K562 (cell line): Measurements from ENCODE around the gene C1orf167. TPM values are rescaled to one million over a fixed set of nuclear protein-coding genes. Genes with fewer than 3 reads are reported as not detected.

Experiments used
- ATAC-seq: fragments of 200-7000 bp; cut with Tn5 transposase; 3 replicates; pipeline ENCODE4 v1.9.1; 2020; ENCODE audit warnings: moderate library complexity
- BruUV-seq: library from RNA; stranded (reverse); fragments of 400-500 nt; replicated peaks from 2 replicates; lab custom pipeline; 2021; lab: Mats Ljungman, UMichigan
- CTCF ChIA-PET: fragments of 300-600 bp; formaldehyde crosslinking; extraction: SDS; loops from one replicate; lab custom pipeline; 2021; ENCODE audit warnings: low intra/inter-chr PET ratio; lab: Yijun Ruan, JAX
- POLR2A ChIA-PET: fragments of 300-600, 350-650 bp; sonication (Branson Sonifier 250); formaldehyde crosslinking; extraction: SDS; loops from one replicate; lab custom pipeline; 2021; ENCODE audit warnings: antibody characterized with exemption, inconsistent platforms; lab: Yijun Ruan, JAX
- DNase-seq, 4 experiments: peaks; one replicate each; pipeline versions ENCODE4 v3.0.0 to v3.0.0-alpha.2; 2011 to 2018; ENCODE audit warnings: low spot score in 3 of 4, mixed read lengths in 3 of 4; ENCODE audit errors: extremely low read depth in 1 of 4
- FAIRE-seq: peaks from 2 replicates; lab custom pipeline; 2011; peaks lifted over from hg19 to GRCh38; lab: Jason Lieb, UNC
- H2AFZ ChIP-seq: 2 replicates; pipeline ENCODE4 v1.6.0; 2011; ENCODE audit warnings: low read depth, low read length, control low read depth, inconsistent platforms
- H3K27ac ChIP-seq: fragments of 200-600 bp; 3 replicates; pipeline ENCODE4 v1.8.0; 2011; ENCODE audit warnings: low read depth, mild to moderate bottlenecking, control low read depth, inconsistent platforms, low read length, moderate library complexity, mixed read lengths; ENCODE audit errors: extremely low read depth
- H3K27me3 ChIP-seq, 2 experiments: fragments of 300-600 bp in 1 of 2; 2 replicates in 1 of 2; 3 replicates in 1 of 2; pipeline versions ENCODE4 v1.6.0 to v1.8.0; 2011; ENCODE audit warnings: inconsistent platforms in 2 of 2, low read length in 2 of 2, mild to moderate bottlenecking in 1 of 2, mixed read lengths in 1 of 2, moderate library complexity in 1 of 2; ENCODE audit not compliant: control insufficient read depth in 2 of 2, insufficient read depth in 2 of 2
- H3K36me3 ChIP-seq: fragments of 300-600 bp; 3 replicates; pipeline ENCODE4 v1.8.0; 2011; ENCODE audit warnings: mild to moderate bottlenecking, low read length, inconsistent platforms; ENCODE audit not compliant: control insufficient read depth, insufficient read depth
- H3K4me1 ChIP-seq, 2 experiments: fragments of 200-600 bp in 1 of 2; replicated peaks in 1 of 2; 2 replicates in 1 of 2; 3 replicates in 1 of 2; pipeline versions ENCODE4 v1.5.1 to v1.8.0; 2011; ENCODE audit warnings: inconsistent platforms in 2 of 2, low read length in 2 of 2, mild to moderate bottlenecking in 1 of 2, mixed read lengths in 1 of 2, moderate library complexity in 1 of 2; ENCODE audit not compliant: control insufficient read depth in 2 of 2, insufficient read depth in 2 of 2
- H3K4me2 ChIP-seq: 2 replicates; pipeline ENCODE4 v1.6.1; 2011; ENCODE audit warnings: low read length, control low read depth, inconsistent platforms, mixed read lengths; ENCODE audit not compliant: insufficient read depth
- H3K4me3 ChIP-seq: fragments of 200-600 bp; sonication (generic), shearing (Covaris generic); 2 replicates; pipeline ENCODE4 v1.5.1; 2016; ENCODE audit warnings: control low read depth, inconsistent platforms
- H3K79me2 ChIP-seq: fragments of 200-600 bp; 3 replicates; pipeline ENCODE4 v1.8.0; 2011; ENCODE audit warnings: low read length, inconsistent platforms; ENCODE audit not compliant: control insufficient read depth, insufficient read depth
- H3K9ac ChIP-seq, 2 experiments: 2 replicates each; pipeline versions ENCODE4 v1.6.0 to v1.6.1; 2011; ENCODE audit warnings: low read depth in 2 of 2, low read length in 2 of 2, control low read depth in 1 of 2, inconsistent platforms in 1 of 2, mild to moderate bottlenecking in 1 of 2, mixed read lengths in 1 of 2; ENCODE audit not compliant: insufficient read depth in 1 of 2
- H3K9me1 ChIP-seq: one replicate; pipeline ENCODE4 v1.6.0; 2011; ENCODE audit warnings: inconsistent platforms, mild to moderate bottlenecking, low read length, moderate library complexity; ENCODE audit not compliant: control insufficient read depth, insufficient read depth
- H3K9me3 ChIP-seq: replicated peaks from 2 replicates; pipeline ENCODE4 v1.5.1; 2011; ENCODE audit warnings: low read depth, low read length, inconsistent platforms; ENCODE audit not compliant: control insufficient read depth, insufficient read depth
- H4K20me1 ChIP-seq: replicated peaks from 2 replicates; pipeline ENCODE4 v1.6.1; 2011; ENCODE audit warnings: low read length, inconsistent platforms, mixed read lengths; ENCODE audit not compliant: control insufficient read depth, insufficient read depth
- ADNP ChIP-seq: fragments of 200-800 bp; sonication (Bioruptor generic); IDR thresholded peaks from 2 replicates; pipeline ENCODE4 v1.6.1; 2016; ENCODE audit warnings: missing genetic modification characterization, missing compliant biosample characterization
- ATF1 ChIP-seq, 2 experiments: fragments of 450-650 bp in 1 of 2; IDR thresholded peaks; 2 replicates each; pipeline ENCODE4 v1.6.1; 2016; ENCODE audit warnings: missing compliant biosample characterization in 1 of 2, missing genetic modification characterization in 1 of 2
- BCOR ChIP-seq: fragments of 450-650 bp; IDR thresholded peaks from 2 replicates; pipeline ENCODE4 v1.6.1; 2016
- CBX3 ChIP-seq, 2 experiments: IDR thresholded peaks; 1 replicate in 1 of 2; 2 replicates in 1 of 2; pipeline ENCODE4 v1.6.1; 2012; ENCODE audit warnings: inconsistent platforms in 2 of 2, low read length in 2 of 2, borderline replicate concordance in 1 of 2, control low read depth in 1 of 2
- E2F1 ChIP-seq: sonication (generic); formaldehyde crosslinking; IDR thresholded peaks from 2 replicates; pipeline ENCODE4 v1.8.1; 2023; ENCODE audit warnings: mild to moderate bottlenecking, missing genetic modification reagents, moderate library complexity
- E2F3 ChIP-seq: fragments of 250-450 bp; sonication (Bioruptor Pico); IDR thresholded peaks from 2 replicates; pipeline ENCODE4 v1.4.0; 2020; ENCODE audit warnings: mild to moderate bottlenecking
- FOXK2 ChIP-seq, 2 experiments: fragments of 450-650 bp; IDR thresholded peaks in 1 of 2; conservative IDR thresholded peaks in 1 of 2; 2 replicates each; pipeline ENCODE4 v1.6.1; 2016; ENCODE audit warnings: low read depth in 2 of 2, mild to moderate bottlenecking in 1 of 2
- GABPB1 ChIP-seq: sonication (generic); formaldehyde crosslinking; IDR thresholded peaks from 2 replicates; pipeline ENCODE4 v1.8.0; 2022; ENCODE audit warnings: mild to moderate bottlenecking, missing genetic modification reagents
- GATAD2A ChIP-seq: fragments of 450-650 bp; IDR thresholded peaks from 2 replicates; pipeline ENCODE4 v1.6.1; 2017
- HDAC2 ChIP-seq: fragments of 450-650 bp; IDR thresholded peaks from 2 replicates; pipeline ENCODE4 v1.6.1; 2016; ENCODE audit warnings: mild to moderate bottlenecking
- NFRKB ChIP-seq: fragments of 450-650 bp; IDR thresholded peaks from 2 replicates; pipeline ENCODE4 v1.6.1; 2016; ENCODE audit warnings: low read depth
- NONO ChIP-seq, 2 experiments: fragments of 200-400 bp in 1 of 2; fragments of 450-650 bp in 1 of 2; formaldehyde crosslinking in 1 of 2; IDR thresholded peaks; 2 replicates each; pipeline ENCODE4 v1.6.1; 2017; ENCODE audit warnings: low read depth in 2 of 2, mild to moderate bottlenecking in 2 of 2, moderate library complexity in 2 of 2, low read length in 1 of 2
- POLR3G ChIP-seq: IDR thresholded peaks from 2 replicates; pipeline ENCODE4 v1.6.1; 2011; ENCODE audit not compliant: insufficient read length, insufficient replicate concordance; ENCODE audit errors: extremely low read depth
- RBM25 ChIP-seq: fragments of 200-400 bp; formaldehyde crosslinking; IDR thresholded peaks from 2 replicates; pipeline ENCODE4 v1.6.1; 2018; ENCODE audit warnings: low read length, low read depth, moderate library complexity; ENCODE audit not compliant: severe bottlenecking
- RCOR1 ChIP-seq, 2 experiments: IDR thresholded peaks; 2 replicates each; pipeline ENCODE4 v1.6.1; 2012; ENCODE audit warnings: low read depth in 2 of 2, low read length in 2 of 2, borderline replicate concordance in 1 of 2, improper control_type of control experiment in 1 of 2
- SMARCA5 ChIP-seq: fragments of 450-650 bp; IDR thresholded peaks from 2 replicates; pipeline ENCODE4 v1.6.1; 2016
- ZBTB49 ChIP-seq: sonication (generic); formaldehyde crosslinking; IDR thresholded peaks from 2 replicates; pipeline ENCODE4 v1.8.0; 2022; ENCODE audit warnings: missing genetic modification reagents, mild to moderate bottlenecking, borderline replicate concordance
- ZNF311 ChIP-seq: fragments of 250-450 bp; sonication (Bioruptor Pico); IDR thresholded peaks from 2 replicates; pipeline ENCODE4 v1.4.0; 2020; ENCODE audit warnings: mild to moderate bottlenecking, moderate library complexity
- WGBS: fragments of 100-300 bp; shearing (Covaris generic); methylation state at CpG from one replicate; pipeline ENCODE4 v1.1.6; 2016; ENCODE audit warnings: low coverage, mixed read lengths; ENCODE audit not compliant: insufficient coverage; ENCODE audit errors: missing lambda C conversion rate; 5-methylcytosine and 5-hydroxymethylcytosine counted together
- in situ Hi-C: fragments of 300-500 bp; cut with MboI; formaldehyde crosslinking; loops from 4 replicates; pipeline ENCODE4 v1.15.0; 2018; ENCODE audit warnings: inconsistent platforms, mixed read lengths
- intact Hi-C: fragments of 100-400 bp; cut with micrococcal nuclease; formaldehyde crosslinking; loops from 2 replicates; pipeline ENCODE4 v1.14.2; 2022
- polyA plus RNA-seq, 8 experiments: library from polyadenylated mRNA; depleted of rRNA in 4 of 8; stranded (reverse) in 5 of 8; unstranded in 3 of 8; fragments of >200 nt; fragmentation: Nextera tagmentation in 2 of 8; fragmentation: Illumina TruSeq in 1 of 8; extraction: Ambion mirVana in 2 of 8; extraction: Trizol in 1 of 8; gene quantifications; 2 replicates each; pipeline versions ENCODE4 v1.2.1 to v1.2.3, GENCODE V29; 2011 to 2014; ENCODE audit warnings: inconsistent platforms in 1 of 8, missing spikeins in 1 of 8
- total RNA-seq, 7 experiments: library from RNA; depleted of rRNA in 6 of 7; stranded (reverse); fragments of >200 nt in 6 of 7; fragmentation: Illumina TruSeq in 2 of 7; extraction: Trizol in 2 of 7; gene quantifications; 2 replicates each; pipeline versions ENCODE4 v1.2.1 to v1.2.3, GENCODE V29; 2011 to 2021; ENCODE audit warnings: low replicate concordance in 1 of 7

The C1orf167 gene
- total and polyA plus RNA-seq, 9 of the 15 experiments (the other 6 are each of a cell fraction or from before 2014, with no cell fraction given), result 0.22 to 0.86 (median 0.31) TPM; not detected in 2

- Histone ChIP-seq H3K9me1 (no peaks in the 10 kb centered on the region), H4K20me1 (no peaks in the 10 kb centered on the region; the same call in 1 of the 2 replicates), H3K79me2 (no peaks in the 10 kb centered on the region; the same call in 2 of the 3 replicates), H3K4me2 (no peak overlapping the region), H3K9ac (0 out of 4 replicates have a peak overlapping the region, but pooled peaks of 1 of the 2 experiments have one; percentile 3), H3K27ac (no peak overlapping the region), H3K4me1 (peaks cover 8 to 48% of the 10 kb centered on the region in 2 experiments), H3K4me3 (no peak overlapping the region), H3K9me3 (no peaks in the 10 kb centered on the region), H3K36me3 (no peaks in the 10 kb centered on the region), H2AFZ (no peak overlapping the region), H3K27me3 (no peaks in the 10 kb centered on the region)
- no TSS peak for BruUV-seq
- WGBS, result 68% methylated on average over 7 of the region's 10 CpGs
- ChIA-PET CTCF (no interaction called here), POLR2A (interaction anchor here (1.0 to 8.5 kb wide), 6 partner anchors 8 to 128 kb away, joined by 3 to 66 read pairs (median 6); no protein-coding TSS in a partner anchor)
- FAIRE-seq (peak; percentile 52), DNase-seq (no peak), ATAC-seq (no peak)
- intact Hi-C loops, result no loop called here
- in situ Hi-C loops, result no loop called here
- TF ChIP-seq SMARCA5 (peak; percentile 93), ATF1 (CRISPR knock-in tag; IDR thresholded peaks at IDR 0.05) (no peak), ATF1 (tag; IDR thresholded peaks at IDR 0.05) (0 out of 2 replicates have a peak, but pooled peaks have one; percentile 9), NFRKB (no peak), GABPB1 (CRISPR knock-in tag) (no peak), E2F3 (CRISPR knock-in tag) (no peak), POLR3G (no peak), HDAC2 (peak; percentile 90), FOXK2 (conservative IDR thresholded peaks at IDR 0.05 in 1 of 2, IDR thresholded peaks at IDR 0.05 in 1 of 2; ENCODE audit: low read depth in 2 of 2) (no peak), E2F1 (CRISPR knock-in tag) (no peak), ZNF311 (CRISPR knock-in tag) (no peak), RBM25 (peak; percentile 92), NONO (IDR thresholded peaks at IDR 0.05; ENCODE audit: low read depth in 2 of 2, low read length in 1 of 2) (no peak), ZBTB49 (CRISPR knock-in tag) (no peak), ADNP (peak; percentile 92), CBX3 (IDR thresholded peaks at IDR 0.05; ENCODE audit: borderline replicate concordance in 1 of 2, low read length in 2 of 2) (peak in 1 of 2 experiments; percentile 84; a peak in 1 of 3 replicates), GATAD2A (no peak), RCOR1 (IDR thresholded peaks at IDR 0.05; ENCODE audit: borderline replicate concordance in 1 of 2, low read depth in 2 of 2, low read length in 2 of 2) (peak; percentile 11 to 83; a peak in 3 of 4 replicates), BCOR (peak; percentile 98)
Measured at GRCh38 chr1:11780380-11781147, 18.6 kb downstream of the C1orf167 start.
